GM12875 (cell line): ENCODE results near the gene NUDT13.

Experiments used
- H3K4me3 ChIP-seq: one replicate; pipeline ENCODE4 v1.5.1; 2011; ENCODE audit warnings: low read depth, low read length, control low read depth
- TF ChIP-seq, protein P1 (sequence below): IDR thresholded peaks from 2 replicates; pipeline ENCODE4 v1.5.1; 2011; ENCODE audit warnings: low read depth, mild to moderate bottlenecking, control low read depth, inconsistent platforms, low read length, moderate library complexity, borderline replicate concordance; ENCODE audit not compliant: insufficient read depth

The NUDT13 gene

DNA sequence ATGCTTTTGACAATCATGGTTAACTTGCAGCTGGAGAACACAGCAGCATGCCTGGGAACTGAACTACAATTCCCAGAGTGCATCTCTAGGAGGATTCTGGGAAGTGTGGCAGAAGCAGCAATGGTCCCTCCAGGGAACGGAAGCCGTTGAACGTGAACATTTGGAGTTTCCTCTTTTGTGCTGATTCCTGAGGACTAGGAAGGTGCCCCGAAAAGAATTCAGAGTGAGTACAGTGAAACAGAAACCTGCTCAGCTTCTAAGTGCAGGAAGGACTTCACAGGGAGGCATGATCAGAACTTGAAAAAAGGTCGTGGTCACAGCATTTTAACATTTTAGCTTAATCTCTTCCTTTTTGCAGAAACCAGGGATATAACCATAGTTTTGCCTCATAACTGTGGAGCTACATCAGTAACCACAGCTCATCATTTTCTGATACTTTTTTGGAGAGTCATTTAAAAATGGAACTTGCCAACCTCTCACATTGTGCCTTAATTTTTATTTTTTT is at the start of gene NUDT13:
NUDT13 (plus strand) TSS at position 111 of the 505 bp plus-strand sequence. CDS start 3,911 bp downstream, outside the sequence.
- peak within 1 kb of the TSS; percentile 55 for H3K4me3 ChIP-seq
- TF ChIP-seq, protein P1, sequence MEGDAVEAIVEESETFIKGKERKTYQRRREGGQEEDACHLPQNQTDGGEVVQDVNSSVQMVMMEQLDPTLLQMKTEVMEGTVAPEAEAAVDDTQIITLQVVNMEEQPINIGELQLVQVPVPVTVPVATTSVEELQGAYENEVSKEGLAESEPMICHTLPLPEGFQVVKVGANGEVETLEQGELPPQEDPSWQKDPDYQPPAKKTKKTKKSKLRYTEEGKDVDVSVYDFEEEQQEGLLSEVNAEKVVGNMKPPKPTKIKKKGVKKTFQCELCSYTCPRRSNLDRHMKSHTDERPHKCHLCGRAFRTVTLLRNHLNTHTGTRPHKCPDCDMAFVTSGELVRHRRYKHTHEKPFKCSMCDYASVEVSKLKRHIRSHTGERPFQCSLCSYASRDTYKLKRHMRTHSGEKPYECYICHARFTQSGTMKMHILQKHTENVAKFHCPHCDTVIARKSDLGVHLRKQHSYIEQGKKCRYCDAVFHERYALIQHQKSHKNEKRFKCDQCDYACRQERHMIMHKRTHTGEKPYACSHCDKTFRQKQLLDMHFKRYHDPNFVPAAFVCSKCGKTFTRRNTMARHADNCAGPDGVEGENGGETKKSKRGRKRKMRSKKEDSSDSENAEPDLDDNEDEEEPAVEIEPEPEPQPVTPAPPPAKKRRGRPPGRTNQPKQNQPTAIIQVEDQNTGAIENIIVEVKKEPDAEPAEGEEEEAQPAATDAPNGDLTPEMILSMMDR = no peak

DNA sequence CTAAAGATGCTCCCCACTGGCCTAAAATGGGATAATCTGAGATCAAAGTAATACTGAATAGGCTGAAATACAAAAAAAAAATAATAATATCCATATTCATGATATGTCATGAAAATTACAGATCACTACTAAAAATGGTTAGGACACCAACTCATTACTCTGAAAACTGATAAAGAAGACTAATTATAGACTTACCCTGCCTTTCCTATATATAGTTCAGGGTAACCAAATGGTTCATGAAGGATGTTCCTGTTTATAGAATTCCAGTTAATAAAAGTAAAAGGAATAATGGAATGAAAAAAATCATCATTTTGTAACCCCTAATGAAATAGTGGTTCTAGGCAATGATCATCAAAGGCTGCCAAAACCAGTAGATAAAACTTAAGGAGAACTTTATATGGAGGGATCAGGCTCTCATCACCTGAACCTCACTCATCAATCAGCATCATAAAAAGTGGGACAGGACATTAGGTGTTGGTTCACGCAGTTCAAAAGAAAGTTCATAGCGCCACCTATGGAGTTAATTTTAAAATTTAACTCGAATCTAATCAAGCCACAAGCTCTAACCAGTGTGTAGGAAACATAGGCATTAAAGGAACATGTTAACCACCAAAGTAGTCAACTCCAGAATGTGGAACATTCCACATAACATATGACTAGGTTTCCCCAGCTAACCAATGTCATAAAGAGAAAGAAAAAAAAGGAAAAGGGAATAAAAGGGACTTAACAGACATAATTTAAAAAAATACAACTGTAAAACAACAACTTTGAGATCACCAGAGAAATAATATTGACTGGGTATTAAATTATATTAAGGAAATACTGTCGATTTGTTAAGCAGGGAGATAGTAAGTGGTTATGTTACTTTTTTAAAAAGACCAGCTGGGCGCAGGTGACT is 49.3 kb upstream of the NUDT13 start:
- no peak overlapping the region for H3K4me3 ChIP-seq
- TF ChIP-seq, protein P1 = peak; percentile 38; the same call in 1 of the 2 replicates

DNA sequence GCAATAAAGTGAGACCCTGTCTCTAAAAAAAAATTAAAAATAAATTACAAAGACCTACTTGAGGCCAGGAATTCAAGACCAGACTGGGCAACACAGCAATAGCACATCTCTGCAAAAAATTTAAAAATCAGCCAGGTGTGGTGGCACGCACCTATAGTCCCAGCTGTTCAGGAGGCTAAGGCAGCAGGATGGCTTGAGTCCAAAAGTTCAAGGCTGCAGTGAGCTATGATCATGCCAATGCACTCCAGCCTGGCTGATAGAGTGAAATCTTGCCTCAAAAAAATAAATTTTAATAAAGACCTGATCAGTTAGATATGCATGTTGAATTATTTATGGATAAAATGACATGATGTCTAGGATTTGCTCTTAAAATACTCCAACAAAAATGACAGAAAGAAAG is 48.5 kb upstream of the NUDT13 start:
- TF ChIP-seq, protein P1 = no peak
- no peak overlapping the region for H3K4me3 ChIP-seq

DNA sequence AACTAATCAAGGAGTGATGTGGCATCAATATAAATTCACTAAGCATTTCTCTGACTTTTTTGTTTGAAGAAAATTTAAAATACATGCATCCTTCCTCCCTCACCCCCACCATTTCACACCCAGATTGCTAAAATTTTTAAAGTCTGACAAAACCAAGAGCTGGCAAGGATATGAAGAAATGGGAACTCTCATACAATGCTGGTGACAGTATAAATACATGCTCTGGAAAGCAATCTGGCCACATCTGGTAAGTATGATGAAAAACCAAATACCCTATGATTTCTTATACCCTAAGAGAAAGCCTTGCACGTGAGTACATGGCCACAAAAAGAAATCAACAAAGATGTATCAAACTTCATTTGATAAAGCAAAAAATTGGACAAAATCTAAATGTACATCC is 44.8 kb upstream of the NUDT13 start:
- TF ChIP-seq, protein P1 = no peak
- no peak overlapping the region for H3K4me3 ChIP-seq

DNA sequence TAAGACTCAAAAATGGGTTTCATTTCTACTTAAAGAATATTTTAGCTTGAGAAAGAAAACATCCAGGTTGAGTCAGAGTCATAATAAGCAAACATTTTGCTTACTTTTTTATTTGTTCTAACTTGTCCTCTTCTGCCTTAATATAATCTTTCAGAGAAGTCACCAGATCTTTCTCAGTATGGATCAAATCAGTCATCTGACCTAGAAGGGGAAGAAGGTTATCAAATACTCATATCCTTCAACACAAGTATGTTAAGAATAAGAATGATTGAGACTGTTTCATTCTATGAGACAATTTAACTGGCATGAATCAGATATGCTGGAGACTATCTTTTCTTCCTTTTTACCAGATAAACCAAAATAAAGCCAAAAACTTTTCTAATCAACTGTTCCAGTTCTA is 36.6 kb upstream of the NUDT13 start:
- H3K4me3 ChIP-seq = no peak overlapping the region
- TF ChIP-seq, protein P1 = no peak

DNA sequence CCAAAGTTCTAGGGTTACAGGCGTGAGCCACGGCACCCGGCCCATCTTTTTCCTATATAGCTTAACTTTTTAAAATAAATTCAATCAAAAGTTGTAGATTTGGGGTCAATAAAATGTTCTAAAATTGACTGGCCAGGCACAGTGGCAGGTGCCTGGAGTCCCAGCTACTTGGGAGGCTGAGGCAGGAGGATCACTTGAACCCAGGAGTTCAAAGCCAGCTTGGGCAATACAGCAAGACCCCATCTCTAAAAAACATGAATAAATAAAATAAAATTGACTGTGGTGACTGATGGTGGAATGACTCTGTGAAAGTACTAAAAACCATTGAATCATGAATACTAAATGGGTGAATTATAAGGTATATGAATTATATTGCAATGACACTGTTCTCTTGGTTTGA is 34.4 kb upstream of the NUDT13 start:
- TF ChIP-seq, protein P1 = no peak
- no peak overlapping the region for H3K4me3 ChIP-seq
